HG03432 (cell line): Measurements from ENCODE around the gene DPYSL4.

ENCODE experiments used
- ATAC-seq: cut with Tn5 transposase; IDR thresholded peaks from one replicate; pipeline ENCODE4 v1.9.1; 2021; ENCODE audit warnings: mild to moderate bottlenecking, moderate library complexity; ENCODE audit not compliant: unreplicated experiment

DPYSL4 gene

DNA sequence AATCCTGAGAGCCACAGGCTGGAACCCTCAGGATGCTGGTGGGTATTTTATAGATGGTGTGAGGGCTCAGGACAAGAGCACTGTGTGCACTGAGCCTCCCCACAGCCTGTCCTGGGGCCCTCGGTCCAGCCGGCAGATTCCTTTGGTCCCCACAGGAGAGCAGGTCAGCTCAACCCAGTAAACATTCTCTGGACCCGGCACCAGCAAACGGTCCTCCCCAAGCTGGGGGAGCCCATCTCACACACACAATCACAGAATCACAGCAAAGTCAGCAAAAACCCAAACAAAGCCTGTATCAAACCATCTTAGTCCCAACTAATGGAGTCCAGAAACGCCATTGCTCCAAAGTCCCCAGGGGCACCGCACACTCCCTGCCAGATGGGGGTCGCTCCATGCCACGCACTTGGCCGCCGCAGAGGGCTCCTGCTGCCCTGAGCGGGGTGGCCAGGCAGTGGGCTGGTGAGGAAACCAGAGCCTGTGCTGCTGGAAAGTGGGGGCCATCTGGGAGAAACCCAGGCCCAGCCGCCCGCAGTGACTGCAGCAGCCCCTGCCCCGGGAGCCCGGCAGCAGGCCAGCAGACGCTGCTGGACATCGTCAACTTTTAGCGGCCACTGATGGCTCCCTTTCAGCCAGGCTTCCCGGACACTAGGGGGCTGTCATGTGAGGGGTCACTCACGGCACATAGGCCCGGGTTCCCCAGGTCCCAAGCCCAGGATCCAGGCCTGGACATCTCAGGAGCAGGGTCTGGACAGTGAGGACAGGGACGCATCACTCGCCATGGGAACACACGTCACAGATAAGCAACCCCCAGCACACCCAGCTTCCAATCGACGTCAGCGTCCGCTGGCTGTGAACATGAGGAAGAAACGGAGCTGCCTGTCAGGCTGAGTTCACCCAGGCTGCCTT, 52.6 kb downstream of the DPYSL4 start:
- no peak for ATAC-seq

DNA sequence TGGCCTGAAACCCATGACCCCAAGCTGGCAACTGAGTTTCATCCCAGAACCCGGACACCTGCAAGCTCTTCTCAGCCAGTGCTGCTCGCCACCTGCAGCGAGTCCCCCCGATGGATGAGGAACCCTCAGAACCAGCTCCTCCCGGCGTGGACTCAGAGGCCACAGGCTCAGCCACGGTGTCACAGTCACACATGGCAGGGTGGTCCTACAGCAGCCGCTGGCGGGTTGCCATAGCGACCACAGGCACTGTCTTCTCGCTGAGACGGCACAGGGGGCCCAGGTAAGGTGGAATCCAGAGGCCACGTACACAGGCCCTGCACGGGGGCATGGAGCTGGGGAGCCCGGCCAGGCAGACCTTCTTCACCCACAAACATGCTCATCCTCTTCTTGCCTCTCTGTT, 53.4 kb downstream of the DPYSL4 start:
- ATAC-seq: no peak

DNA sequence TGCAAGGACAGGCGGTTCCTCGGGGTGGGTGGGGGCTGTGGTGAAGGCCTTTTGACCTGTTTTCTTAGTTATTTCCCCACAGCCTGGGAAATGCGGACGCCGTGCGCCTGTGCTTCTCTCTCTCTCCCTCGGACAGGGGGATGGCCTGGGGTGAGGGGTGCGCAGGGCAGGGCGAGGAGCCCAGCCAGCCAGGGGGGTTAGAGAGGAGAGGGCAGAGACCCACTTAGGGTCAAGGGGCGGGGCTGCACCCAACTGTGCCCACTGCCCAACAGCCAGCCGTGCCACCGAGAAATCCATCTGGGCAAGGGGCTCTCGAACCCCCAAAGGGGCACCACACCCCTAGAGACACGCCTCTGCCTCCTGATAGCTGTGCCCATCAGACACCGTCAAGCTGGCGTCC, 53.8 kb downstream of the DPYSL4 start:
- ATAC-seq: no peak

DNA sequence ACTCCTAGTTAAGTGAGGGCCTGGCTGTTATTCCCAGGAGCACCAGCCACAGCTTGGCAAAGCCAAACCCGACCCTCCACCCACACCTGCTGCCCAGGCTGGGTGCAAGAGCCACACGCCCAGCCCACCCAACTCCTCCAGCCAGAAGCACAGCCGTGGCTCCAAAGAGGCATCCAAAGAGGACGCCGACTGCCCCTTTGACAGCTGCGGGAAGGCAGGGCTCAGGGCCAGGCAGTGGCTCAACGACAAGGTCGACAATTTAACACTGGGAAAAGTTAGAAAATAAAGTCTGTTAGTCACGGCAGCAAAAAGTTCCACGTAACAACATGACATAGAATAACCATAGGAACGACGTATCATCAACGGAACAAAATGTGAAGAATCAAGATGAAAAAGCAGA, 54.3 kb downstream of the DPYSL4 start:
- no peak for ATAC-seq

DNA sequence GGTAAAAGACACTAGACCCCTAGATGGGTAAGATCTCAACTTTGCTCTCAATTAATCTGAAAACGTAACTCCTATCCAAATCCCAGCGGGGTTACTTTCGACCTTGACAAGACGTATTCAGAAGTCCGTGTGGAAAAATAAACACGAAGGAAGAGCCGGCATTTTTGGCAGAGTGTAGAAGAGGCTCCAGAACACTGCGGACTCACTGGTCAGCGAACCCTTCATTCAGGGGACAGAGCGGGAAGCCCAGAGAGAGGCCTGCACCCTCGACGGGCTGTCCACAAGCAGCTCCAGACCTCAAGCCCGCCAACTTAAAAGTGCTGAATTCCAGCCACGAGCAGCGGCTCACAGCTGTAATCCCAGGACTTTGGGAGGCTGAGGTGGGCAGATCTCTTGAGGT, 54.7 kb downstream of the DPYSL4 start:
- no peak for ATAC-seq

DNA sequence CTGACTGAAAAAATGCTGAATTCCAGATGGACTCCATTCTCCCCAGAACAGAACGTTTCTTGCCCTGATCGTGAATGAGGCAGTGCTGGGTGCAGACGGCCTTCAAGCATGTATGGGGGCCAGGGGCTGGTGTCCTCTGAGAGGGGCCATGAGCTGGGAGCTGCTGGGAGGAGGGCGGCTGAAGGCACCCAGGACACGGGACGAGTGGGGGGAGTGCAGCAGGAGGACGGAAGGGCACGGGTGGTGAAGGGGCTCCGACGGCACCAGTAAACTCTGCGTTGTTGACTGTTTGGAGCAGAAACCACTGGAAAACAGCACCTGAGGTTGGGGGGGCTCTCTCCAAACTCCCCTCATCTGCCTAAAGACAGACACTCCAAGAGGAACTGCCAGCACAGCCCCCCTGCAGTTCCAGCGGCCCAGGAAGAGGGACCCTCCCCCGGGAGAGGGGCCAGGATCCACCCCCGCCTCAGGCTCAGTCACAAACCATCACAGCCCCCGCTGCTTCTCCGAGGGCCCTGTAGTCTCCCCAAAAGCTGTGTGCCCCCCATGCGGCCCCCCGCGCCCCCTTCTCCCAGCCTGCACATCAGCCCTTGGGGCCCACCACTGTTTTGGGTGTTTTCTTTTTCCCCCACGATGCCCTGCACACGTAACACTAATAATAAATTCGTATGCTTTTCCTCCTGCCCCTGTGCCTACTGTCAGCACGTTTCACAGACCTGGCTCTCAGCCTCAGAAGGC, 55.5 kb downstream of the DPYSL4 start:
- no peak for ATAC-seq

DNA sequence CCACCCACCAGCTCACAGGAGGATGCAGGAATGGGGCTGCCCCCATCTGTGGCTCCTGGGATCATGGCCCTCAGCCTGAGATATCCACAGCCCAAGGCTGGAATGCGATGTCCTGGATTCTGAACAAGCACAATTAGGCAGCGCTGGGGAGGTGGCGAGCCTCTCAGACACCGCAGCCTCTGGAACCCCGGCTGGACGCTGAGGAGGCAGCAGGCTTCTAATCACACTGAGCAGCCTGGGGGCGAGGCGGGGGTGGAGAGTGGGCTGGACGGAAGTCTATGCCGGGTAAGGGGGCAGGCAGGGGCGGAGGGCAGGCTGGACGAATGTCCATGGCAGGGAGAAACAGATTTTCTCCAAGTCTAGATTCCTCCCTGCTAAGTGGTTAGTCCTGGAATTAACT, 56.4 kb downstream of the DPYSL4 start:
- ATAC-seq: no peak

DNA sequence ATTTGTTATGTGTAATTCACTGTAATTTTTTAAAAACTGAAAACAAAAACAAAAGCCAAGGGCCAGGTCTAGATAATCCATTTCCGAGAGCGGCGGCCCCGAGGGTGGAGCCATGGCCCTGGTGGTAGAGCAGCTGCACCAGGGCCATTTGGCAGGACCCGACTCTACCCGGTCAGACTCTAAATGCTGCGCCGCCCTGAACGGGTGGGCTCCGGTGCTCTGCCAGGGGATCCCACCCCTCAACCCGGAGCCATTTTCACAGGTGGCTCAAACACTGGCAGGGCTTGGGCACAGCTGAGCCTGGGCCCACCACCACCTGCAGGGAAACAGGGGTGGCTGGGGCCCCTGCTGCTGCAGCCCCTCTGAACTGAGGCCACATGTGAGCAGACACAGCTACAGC, 56.9 kb downstream of the DPYSL4 start:
- no peak for ATAC-seq

DNA sequence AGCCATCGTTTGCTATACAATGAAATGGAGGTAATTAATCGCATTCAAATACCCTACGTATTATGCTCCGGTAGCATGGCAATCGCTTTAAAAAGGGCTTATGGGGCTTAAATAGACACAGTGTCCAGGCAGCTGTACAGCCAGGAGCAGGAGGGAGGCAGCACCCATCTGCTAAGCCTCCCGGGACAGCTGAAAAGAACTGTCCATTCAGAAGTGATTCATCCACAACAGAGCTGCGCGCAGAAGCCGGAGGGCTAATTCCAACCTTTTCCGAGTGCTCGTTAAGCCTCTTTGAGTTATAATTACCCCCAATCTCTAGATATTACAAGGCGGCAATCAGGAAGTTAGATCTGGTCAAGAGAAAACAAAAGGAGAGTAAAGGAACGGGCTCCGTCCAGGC, 58.3 kb downstream of the DPYSL4 start:
- ATAC-seq: no peak

DNA sequence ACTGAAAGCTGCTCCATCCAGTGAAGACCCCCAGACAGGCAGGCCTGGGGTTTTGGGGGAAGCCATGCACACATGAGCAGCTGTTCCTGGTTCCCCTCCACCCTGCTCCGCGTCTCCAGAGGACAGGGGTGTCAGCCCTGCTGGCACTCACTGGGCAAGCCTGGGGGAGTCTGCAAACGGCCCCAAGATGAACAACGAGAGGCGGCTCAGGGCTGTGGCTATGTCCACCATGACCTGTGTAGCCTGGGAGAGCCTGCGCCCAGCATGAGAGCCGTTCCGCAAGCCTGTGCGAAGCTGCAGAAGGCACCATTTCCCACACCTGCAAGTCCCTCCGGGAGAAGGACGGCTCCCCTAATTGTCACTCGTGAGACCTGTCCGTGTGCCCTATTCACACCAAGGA, 59.5 kb downstream of the DPYSL4 start:
- no peak for ATAC-seq

DNA sequence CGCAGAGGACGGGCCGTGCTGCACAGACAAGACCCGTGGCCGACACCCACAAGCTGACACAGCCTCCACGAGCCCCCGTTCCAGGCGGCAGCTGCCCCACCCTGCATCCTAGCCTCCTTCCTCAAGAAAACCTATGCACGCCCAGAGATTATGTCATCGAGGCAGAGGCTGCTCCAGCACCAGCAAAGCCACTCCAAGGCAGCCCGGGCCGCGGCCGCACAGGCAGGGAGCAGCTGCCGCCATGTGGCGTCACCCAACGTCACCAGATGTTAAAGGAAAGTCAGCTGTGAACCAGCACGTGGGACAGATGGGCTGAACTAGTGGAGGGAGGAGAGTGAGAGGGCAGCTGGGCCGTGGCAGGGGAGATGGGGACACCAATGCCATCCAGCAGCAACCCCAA, 61.2 kb downstream of the DPYSL4 start:
- no peak for ATAC-seq

DNA sequence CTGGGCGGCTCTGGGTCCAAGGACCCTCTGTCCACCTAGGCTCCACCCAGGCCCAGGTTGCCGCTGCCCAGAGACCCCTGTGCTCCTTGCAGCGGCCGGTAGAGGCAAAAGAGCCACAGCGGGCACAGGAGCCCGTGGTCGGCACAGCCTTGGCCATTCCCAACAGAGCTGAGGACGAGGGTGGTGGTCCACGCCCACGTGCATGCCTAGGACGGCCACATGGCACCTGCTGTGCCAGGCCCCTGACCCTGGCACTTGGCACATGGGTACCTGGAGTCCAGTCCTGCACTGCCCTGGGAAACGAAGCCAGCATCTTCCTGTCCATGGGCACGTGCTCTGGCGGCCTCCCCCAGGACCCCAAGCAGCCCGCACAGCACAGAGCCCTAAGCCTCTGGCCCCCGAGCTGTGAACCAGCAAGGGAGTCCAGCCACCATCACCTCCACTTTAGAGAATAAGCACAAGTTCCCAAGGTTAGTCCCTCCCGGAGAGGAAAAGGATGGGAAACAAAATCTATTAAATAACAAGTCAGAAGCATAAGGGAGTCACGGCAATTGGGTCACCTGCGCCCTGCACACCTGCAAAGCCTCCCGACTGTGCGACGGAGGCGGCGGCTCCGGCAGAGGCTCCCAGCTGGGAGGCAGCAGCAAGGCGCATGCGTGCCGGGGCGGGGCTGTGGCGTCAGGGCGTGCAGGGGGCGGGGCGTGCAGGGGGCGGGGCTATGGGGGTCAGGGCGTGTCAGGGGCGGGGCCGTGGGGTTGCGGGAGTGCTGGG, 61.9 kb downstream of the DPYSL4 start:
- ATAC-seq: no peak

DNA sequence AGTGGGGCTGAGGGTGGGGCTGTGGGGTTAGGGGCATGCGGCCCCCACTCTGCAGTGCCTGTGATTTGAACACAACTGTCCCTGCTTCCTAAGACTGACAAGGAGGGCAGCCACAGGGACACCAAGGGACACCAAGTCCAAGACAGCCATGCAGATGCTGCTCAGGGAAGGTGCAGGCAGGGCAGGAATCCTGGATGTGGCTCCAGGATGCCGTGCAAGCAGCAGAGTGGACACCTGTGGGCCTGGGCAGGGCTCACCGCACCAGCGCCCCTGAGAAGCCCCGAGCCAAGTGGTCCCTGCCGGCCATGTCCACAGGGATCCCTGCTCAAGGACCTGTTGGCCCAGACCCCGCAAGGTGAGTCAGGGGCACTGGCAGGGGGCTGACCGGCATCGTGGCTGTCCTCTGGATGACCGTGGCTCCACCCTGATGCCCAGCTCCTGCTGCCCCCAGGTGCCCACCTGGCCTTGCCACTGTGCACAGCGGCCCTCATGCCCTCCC, 62.5 kb downstream of the DPYSL4 start:
- ATAC-seq: no peak

DNA sequence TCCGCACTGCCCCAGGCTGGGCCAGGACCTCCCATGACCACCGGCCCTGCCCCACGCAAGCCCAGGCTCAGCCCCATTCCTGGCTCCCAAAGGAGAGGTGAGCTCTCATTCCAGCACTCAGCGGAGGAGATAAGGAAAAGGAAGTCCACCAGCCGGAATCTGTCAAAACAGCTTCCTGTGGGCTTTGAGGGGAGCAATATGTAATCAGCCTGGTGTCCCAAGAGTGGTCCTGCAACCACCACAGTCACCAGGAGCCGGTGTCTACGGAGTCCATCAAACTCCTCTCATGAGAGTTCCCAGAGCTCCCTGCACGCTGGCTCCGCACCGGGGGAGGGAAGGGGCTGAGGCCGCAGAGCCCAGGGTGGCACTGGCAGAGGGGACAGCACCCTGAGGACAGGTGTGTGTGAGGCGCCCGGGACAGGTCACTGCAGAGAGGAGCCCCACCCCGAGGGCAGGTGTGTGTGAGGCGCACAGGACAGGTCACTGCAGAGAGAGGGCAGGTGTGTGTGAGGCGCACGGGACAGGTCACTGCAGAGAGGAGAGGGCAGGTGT, 63.2 kb downstream of the DPYSL4 start:
- ATAC-seq: no peak

DNA sequence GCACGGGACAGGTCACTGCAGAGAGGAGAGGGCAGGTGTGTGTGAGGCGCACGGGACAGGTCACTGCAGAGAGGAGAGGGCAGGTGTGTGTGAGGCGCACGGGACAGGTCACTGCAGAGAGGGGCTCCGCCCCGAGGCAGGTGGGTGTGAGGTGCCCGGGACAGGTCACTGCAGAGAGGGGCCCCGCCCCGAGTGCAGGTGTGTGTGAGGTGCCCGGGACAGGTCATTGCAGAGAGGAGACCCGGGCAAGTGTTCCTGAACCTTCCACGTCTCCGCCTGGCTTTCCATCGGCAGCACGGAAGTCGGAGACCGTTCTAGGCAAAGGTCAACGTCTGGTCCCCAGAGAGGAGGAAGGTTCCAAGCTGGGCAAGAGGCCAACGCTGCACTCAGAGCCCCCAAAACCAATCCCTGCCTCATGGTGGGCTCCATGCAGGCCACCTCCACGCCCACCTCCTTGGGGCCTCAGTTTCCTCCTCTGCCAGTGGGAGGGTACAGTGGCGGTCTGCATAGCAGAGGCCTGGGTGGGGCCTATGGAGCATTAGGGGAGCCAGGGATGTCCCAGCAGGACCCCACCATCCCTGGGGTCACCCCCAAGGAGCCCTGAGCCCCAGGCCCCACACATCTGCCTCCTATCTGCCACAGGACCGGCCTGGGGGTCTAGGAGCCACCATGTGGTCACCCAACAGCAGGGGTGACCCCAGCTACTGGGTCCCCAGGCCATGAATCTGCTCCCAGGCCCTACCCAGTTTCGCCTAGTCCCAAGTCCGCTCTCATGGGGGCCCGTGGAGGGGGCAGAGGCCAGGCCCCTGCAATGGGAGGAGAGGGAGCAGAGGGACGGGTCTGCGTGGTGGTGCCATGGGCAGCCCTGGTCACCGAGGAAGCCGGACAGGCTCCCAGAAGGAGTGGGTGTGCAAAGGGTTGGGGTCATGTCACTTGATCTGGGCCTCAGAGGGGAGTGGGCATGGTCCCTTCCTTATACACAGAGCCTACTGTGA, 64.0 kb downstream of the DPYSL4 start:
- no peak for ATAC-seq

DNA sequence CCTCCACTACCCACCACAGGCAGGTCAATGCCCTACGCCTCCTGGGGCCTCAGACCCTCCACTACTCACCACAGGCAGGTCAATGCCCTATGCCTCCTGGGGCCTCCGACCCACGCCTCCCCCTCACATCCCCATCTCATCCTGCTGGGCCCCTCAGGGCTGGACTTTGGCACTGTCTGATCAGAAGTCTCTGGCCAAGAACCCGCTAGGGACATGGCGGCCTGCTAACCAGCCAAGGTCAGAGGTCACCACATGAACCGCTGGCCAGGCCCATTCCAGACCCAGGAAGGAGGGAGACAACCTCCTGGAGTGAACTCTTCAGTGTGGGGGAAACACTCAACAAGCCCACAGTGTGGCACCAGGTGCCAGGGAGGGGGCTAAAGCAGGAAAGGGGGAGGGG, 65.2 kb downstream of the DPYSL4 start:
- ATAC-seq: no peak

DNA sequence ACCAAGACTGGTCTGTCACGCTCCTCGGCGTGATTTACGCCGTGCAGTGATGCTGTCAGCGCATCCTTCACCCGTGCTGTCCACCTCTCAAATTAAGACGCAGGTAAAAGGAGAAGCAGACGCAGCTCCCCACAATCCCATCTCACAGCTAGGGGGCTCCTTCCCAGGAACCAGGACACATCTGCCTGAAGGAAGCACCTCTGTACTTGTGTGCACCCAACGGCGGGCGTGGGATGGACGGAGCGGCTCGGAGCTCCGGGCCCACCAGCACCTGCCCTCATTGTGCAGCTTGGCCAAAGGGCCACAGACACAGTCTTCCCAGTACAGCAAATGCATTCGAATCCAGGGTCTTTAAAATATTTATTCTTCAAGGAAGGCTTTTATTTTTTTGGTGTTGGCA, 65.7 kb downstream of the DPYSL4 start:
- ATAC-seq: no peak

DNA sequence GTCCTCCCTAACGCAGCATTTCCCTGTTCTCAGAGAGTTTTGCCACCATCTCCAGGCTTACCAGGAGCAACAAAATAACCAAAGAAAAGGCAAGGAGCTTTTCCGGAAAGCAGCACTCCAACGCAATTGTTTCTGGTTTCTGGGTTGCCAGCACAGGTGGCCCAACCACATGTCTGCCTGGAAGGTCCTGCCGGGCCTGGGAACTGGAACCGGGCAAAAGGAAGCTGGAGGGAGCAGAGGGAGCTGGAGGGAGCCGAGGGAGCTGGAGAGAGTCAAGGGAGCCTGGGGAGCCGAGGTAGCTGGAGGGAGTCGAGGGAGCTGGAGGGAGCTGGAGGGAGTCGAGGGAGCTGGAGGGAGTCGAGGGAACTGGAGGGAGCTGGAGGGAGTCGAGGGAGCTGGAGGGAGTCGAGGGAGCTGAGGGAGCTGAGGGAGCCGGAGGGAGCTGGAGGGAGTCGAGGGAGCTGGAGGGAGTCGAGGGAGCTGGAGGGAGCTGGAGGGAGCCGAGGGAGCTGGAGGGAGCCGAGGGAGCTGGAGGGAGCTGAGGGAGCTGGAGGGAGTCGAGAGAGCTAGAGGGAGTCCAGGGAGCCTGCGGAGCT, 66.4 kb downstream of the DPYSL4 start:
- no peak for ATAC-seq

DNA sequence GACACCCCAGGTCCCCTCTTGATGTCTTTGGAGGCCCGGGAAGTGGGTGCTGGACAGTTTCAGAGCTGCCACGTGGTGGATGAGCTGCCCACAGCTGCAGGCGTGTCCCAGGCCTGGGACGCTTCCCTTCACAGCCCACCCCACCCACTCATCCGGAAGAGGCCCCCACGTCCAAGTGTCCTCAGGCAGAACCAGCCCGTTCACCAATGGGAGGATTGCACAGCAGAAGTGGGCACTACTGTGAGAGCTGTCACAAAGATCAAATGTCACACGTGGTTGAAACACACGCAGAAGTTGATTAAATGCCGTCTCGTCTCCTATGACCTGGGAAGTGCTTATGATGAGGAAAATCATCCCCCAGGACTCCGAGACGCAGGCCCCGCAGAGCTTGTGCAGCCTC, 68.1 kb downstream of the DPYSL4 start:
- ATAC-seq: no peak
